ENCODE measurements around the gene OR51A7. TPM values are rescaled to one million over a fixed set of nuclear protein-coding genes. Genes with fewer than 3 reads are reported as not detected.
"Not testable (repeated sequence)": the region's sequence is repeated elsewhere in the genome, so short reads cannot be mapped to it uniquely, and the experiment has no call there.

Gene OR51A7
- polyA plus RNA-seq (2013, experiment 1 of 2), result not detected
- polyA plus RNA-seq (2013, experiment 2 of 2), result not detected

- Histone ChIP-seq H2BK5ac (ENCODE audit: low read length) (no peak within 1 kb of the TSS), H2AFZ (ENCODE audit: low read length) (no peak within 1 kb of the TSS), H3K4me2 (ENCODE audit: insufficient read depth, low read length, poor library complexity, severe bottlenecking) (no peak within 1 kb of the TSS), H3K27ac (replicated peaks; ENCODE audit: low read length) (no peak within 1 kb of the TSS), H3K23ac (ENCODE audit: low read depth, low read length, poor library complexity) (no peak within 1 kb of the TSS), H3K4me1 (ENCODE audit: control insufficient read depth in 2 of 2, insufficient read depth in 1 of 2, low read depth in 1 of 2, low read length in 2 of 2) (no peaks in the 10 kb centered on the region), H2BK15ac (ENCODE audit: low read length) (no peak within 1 kb of the TSS), H4K91ac (ENCODE audit: low read depth, low read length, poor library complexity) (no peak within 1 kb of the TSS), H4K8ac (ENCODE audit: low read depth, low read length) (no peak within 1 kb of the TSS), H3K9me3 (replicated peaks in 1 of 2; ENCODE audit: control insufficient read depth in 2 of 2, insufficient read depth in 1 of 2, low read depth in 1 of 2, low read length in 2 of 2) (no peaks in the 10 kb centered on the region), H2BK12ac (ENCODE audit: low read length) (no peak within 1 kb of the TSS), H2AK5ac (ENCODE audit: low read depth, low read length) (no peak within 1 kb of the TSS), H3K4ac (ENCODE audit: low read length) (no peak within 1 kb of the TSS), H3K18ac (ENCODE audit: low read length) (no peak within 1 kb of the TSS), H3K27me3 (ENCODE audit: control insufficient read depth in 3 of 3, insufficient read depth in 3 of 3, low read depth in 1 of 3, low read length in 3 of 3) (no peaks in the 10 kb centered on the region), H3K9ac (ENCODE audit: low read depth, low read length, poor library complexity) (no peak within 1 kb of the TSS), H3K14ac (ENCODE audit: low read length) (no peak within 1 kb of the TSS), H3K36me3 (replicated peaks in 1 of 2; ENCODE audit: control insufficient read depth in 2 of 2, insufficient read depth in 2 of 2, low read length in 2 of 2) (no peaks in the 10 kb centered on the region), H3K79me1 (ENCODE audit: low read depth, low read length) (no peaks in the 10 kb centered on the region), H3K4me3 (ENCODE audit: low read length in 2 of 2) (no peak within 1 kb of the TSS), H2BK120ac (ENCODE audit: low read depth, low read length) (no peak within 1 kb of the TSS)
- DNase-seq (ENCODE audit: low spot score), result no peak
Observed at GRCh38 chr11:4903484-4903883, at the start of gene OR51A7. Gene OR51A7, plus strand, starts transcription at chr11:4903783. Its CDS starts 3,587 bp downstream, at chr11:4907370.

GRCh38 chr11:4854286-4854685, 49.3 kb upstream of the OR51A7 start:
- not testable (repeated sequence) for H3K18ac ChIP-seq (ENCODE audit: low read length); H2BK120ac ChIP-seq (ENCODE audit: low read depth, low read length); H3K4ac ChIP-seq (ENCODE audit: low read length); H3K79me1 ChIP-seq (ENCODE audit: low read depth, low read length); H3K9me3 ChIP-seq (replicated peaks in 1 of 2; ENCODE audit: control insufficient read depth in 2 of 2, insufficient read depth in 1 of 2, low read depth in 1 of 2, low read length in 2 of 2); DNase-seq (ENCODE audit: low spot score); H2BK5ac ChIP-seq (ENCODE audit: low read length); H3K14ac ChIP-seq (ENCODE audit: low read length); H3K4me1 ChIP-seq (ENCODE audit: control insufficient read depth in 2 of 2, insufficient read depth in 1 of 2, low read depth in 1 of 2, low read length in 2 of 2); H2AK5ac ChIP-seq (ENCODE audit: low read depth, low read length); H3K27me3 ChIP-seq (ENCODE audit: control insufficient read depth in 3 of 3, insufficient read depth in 3 of 3, low read depth in 1 of 3, low read length in 3 of 3); H2BK15ac ChIP-seq (ENCODE audit: low read length); H4K8ac ChIP-seq (ENCODE audit: low read depth, low read length); H3K27ac ChIP-seq (replicated peaks; ENCODE audit: low read length); H3K23ac ChIP-seq (ENCODE audit: low read depth, low read length, poor library complexity); H2AFZ ChIP-seq (ENCODE audit: low read length); H2BK12ac ChIP-seq (ENCODE audit: low read length); H3K36me3 ChIP-seq (replicated peaks in 1 of 2; ENCODE audit: control insufficient read depth in 2 of 2, insufficient read depth in 2 of 2, low read length in 2 of 2); H3K4me2 ChIP-seq (ENCODE audit: insufficient read depth, low read length, poor library complexity, severe bottlenecking); H4K91ac ChIP-seq (ENCODE audit: low read depth, low read length, poor library complexity); H3K4me3 ChIP-seq (ENCODE audit: low read length in 2 of 2); H3K9ac ChIP-seq (ENCODE audit: low read depth, low read length, poor library complexity)
- no CpG with 5 or more reads among the region's 7 CpGs for WGBS, 2 donors (ENCODE audit: extremely low coverage in 2 of 2, insufficient read length in 2 of 2, insufficient replicate concordance in 1 of 2)

GRCh38 chr11:4862447-4863236, 40.9 kb upstream of the OR51A7 start:
- no peak for DNase-seq (ENCODE audit: low spot score)
- Histone ChIP-seq H3K4me1 (ENCODE audit: control insufficient read depth in 2 of 2, insufficient read depth in 1 of 2, low read depth in 1 of 2, low read length in 2 of 2) (no peaks in the 10 kb centered on the region), H3K4me2 (ENCODE audit: insufficient read depth, low read length, poor library complexity, severe bottlenecking) (no peak overlapping the region), H4K8ac (ENCODE audit: low read depth, low read length) (no peak overlapping the region), H2BK120ac (ENCODE audit: low read depth, low read length) (no peak overlapping the region), H3K9ac (ENCODE audit: low read depth, low read length, poor library complexity) (no peak overlapping the region), H3K36me3 (replicated peaks in 1 of 2; ENCODE audit: control insufficient read depth in 2 of 2, insufficient read depth in 2 of 2, low read length in 2 of 2) (no peaks in the 10 kb centered on the region), H3K18ac (ENCODE audit: low read length) (no peak overlapping the region), H2BK15ac (ENCODE audit: low read length) (no peak overlapping the region), H3K14ac (ENCODE audit: low read length) (no peak overlapping the region), H3K9me3 (replicated peaks in 1 of 2; ENCODE audit: control insufficient read depth in 2 of 2, insufficient read depth in 1 of 2, low read depth in 1 of 2, low read length in 2 of 2) (no peaks in the 10 kb centered on the region), H4K91ac (ENCODE audit: low read depth, low read length, poor library complexity) (no peak overlapping the region), H2AFZ (ENCODE audit: low read length) (no peak overlapping the region), H3K23ac (ENCODE audit: low read depth, low read length, poor library complexity) (no peak overlapping the region), H2AK5ac (ENCODE audit: low read depth, low read length) (no peak overlapping the region), H2BK12ac (ENCODE audit: low read length) (no peak overlapping the region), H3K27ac (replicated peaks; ENCODE audit: low read length) (no peak overlapping the region), H3K4ac (ENCODE audit: low read length) (no peak overlapping the region), H3K79me1 (ENCODE audit: low read depth, low read length) (no peaks in the 10 kb centered on the region), H3K27me3 (ENCODE audit: control insufficient read depth in 3 of 3, insufficient read depth in 3 of 3, low read depth in 1 of 3, low read length in 3 of 3) (no peaks in the 10 kb centered on the region), H3K4me3 (ENCODE audit: low read length in 2 of 2) (no peak overlapping the region), H2BK5ac (ENCODE audit: low read length) (no peak overlapping the region)

GRCh38 chr11:4863876-4864275, 39.7 kb upstream of the OR51A7 start:
- H2BK120ac ChIP-seq (ENCODE audit: low read depth, low read length), result no peak overlapping the region
- no peak overlapping the region for H2AK5ac ChIP-seq (ENCODE audit: low read depth, low read length)
- H2BK5ac ChIP-seq (ENCODE audit: low read length), result no peak overlapping the region
- H3K9me3 ChIP-seq (replicated peaks in 1 of 2; ENCODE audit: control insufficient read depth in 2 of 2, insufficient read depth in 1 of 2, low read depth in 1 of 2, low read length in 2 of 2), result no peaks in the 10 kb centered on the region
- no CpG with 5 or more reads among the region's 4 CpGs for WGBS, 2 donors (ENCODE audit: extremely low coverage in 2 of 2, insufficient read length in 2 of 2, insufficient replicate concordance in 1 of 2)
- no peaks in the 10 kb centered on the region for H3K4me1 ChIP-seq (ENCODE audit: control insufficient read depth in 2 of 2, insufficient read depth in 1 of 2, low read depth in 1 of 2, low read length in 2 of 2)
- H3K14ac ChIP-seq (ENCODE audit: low read length), result no peak overlapping the region
- H3K23ac ChIP-seq (ENCODE audit: low read depth, low read length, poor library complexity), result no peak overlapping the region
- H3K4me3 ChIP-seq (ENCODE audit: low read length in 2 of 2), result no peak overlapping the region
- no peak overlapping the region for H2AFZ ChIP-seq (ENCODE audit: low read length)
- no peak overlapping the region for H3K4ac ChIP-seq (ENCODE audit: low read length)
- no peak overlapping the region for H4K8ac ChIP-seq (ENCODE audit: low read depth, low read length)
- no peak overlapping the region for H2BK15ac ChIP-seq (ENCODE audit: low read length)
- no peaks in the 10 kb centered on the region for H3K36me3 ChIP-seq (replicated peaks in 1 of 2; ENCODE audit: control insufficient read depth in 2 of 2, insufficient read depth in 2 of 2, low read length in 2 of 2)
- H3K27ac ChIP-seq (replicated peaks; ENCODE audit: low read length), result no peak overlapping the region
- H4K91ac ChIP-seq (ENCODE audit: low read depth, low read length, poor library complexity), result no peak overlapping the region
- H3K9ac ChIP-seq (ENCODE audit: low read depth, low read length, poor library complexity), result no peak overlapping the region
- no peak for DNase-seq (ENCODE audit: low spot score)
- no peak overlapping the region for H3K18ac ChIP-seq (ENCODE audit: low read length)
- no peak overlapping the region for H2BK12ac ChIP-seq (ENCODE audit: low read length)
- no peaks in the 10 kb centered on the region for H3K79me1 ChIP-seq (ENCODE audit: low read depth, low read length)
- no peaks in the 10 kb centered on the region for H3K27me3 ChIP-seq (ENCODE audit: control insufficient read depth in 3 of 3, insufficient read depth in 3 of 3, low read depth in 1 of 3, low read length in 3 of 3)
- no peak overlapping the region for H3K4me2 ChIP-seq (ENCODE audit: insufficient read depth, low read length, poor library complexity, severe bottlenecking)
